Skeletal muscle cell (primary cell): ENCODE data around the gene DNAJC18.
"Not testable (repeated sequence)": the region's sequence is repeated elsewhere in the genome, so short reads cannot be mapped to it uniquely, and the experiment has no call there.

Experiments
- DNase-seq: peaks from one replicate; pipeline ENCODE4 v3.0.0-alpha.2; 2010; ENCODE audit warnings: low read depth
- H3K4me3 ChIP-seq: 2 replicates; pipeline ENCODE4 v1.5.1; 2011; ENCODE audit warnings: low read depth, mild to moderate bottlenecking, control low read depth, low read length, moderate library complexity

Gene DNAJC18

GRCh38 chr5:139410121-139410992 lies 29.0 kb downstream of the DNAJC18 start:
- no peak for DNase-seq
- H3K4me3 ChIP-seq = no peak overlapping the region

- H3K4me3 ChIP-seq, DNase-seq: not testable (repeated sequence)
Observed at GRCh38 chr5:139409116-139409515, 30.2 kb downstream of the DNAJC18 start.

- H3K4me3 ChIP-seq = no peak overlapping the region
- DNase-seq = no peak
Observed at GRCh38 chr5:139408191-139408590, 31.1 kb downstream of the DNAJC18 start.

GRCh38 chr5:139407517-139407916 lies 31.8 kb downstream of the DNAJC18 start:
- no peak for DNase-seq
- H3K4me3 ChIP-seq = no peak overlapping the region

- DNase-seq = no peak
Observed at GRCh38 chr5:139406963-139407362, 32.4 kb downstream of the DNAJC18 start.

GRCh38 chr5:139404484-139404840 lies 34.9 kb downstream of the DNAJC18 start:
- H3K4me3 ChIP-seq = peak overlapping the region; percentile 53
- no peak for DNase-seq

More at GRCh38 chr5:139406963-139407362, 32.4 kb downstream of the DNAJC18 start:
- no peak overlapping the region for H3K4me3 ChIP-seq

- DNase-seq = peak; percentile 92
- peak within 1 kb of the TSS; percentile 53 for H3K4me3 ChIP-seq
Observed at GRCh38 chr5:139403787-139404483, 35.4 kb downstream of the DNAJC18 start, which contains the start of gene SPATA24. Gene SPATA24 (minus strand): TSS chr5:139404089. CDS start chr5:139404060, 29 bp downstream.

- peak overlapping the region; percentile 53 for H3K4me3 ChIP-seq
- DNase-seq = no peak
Observed at GRCh38 chr5:139403418-139403786, 35.9 kb downstream of the DNAJC18 start.

GRCh38 chr5:139402561-139403158 lies 36.7 kb downstream of the DNAJC18 start:
- H3K4me3 ChIP-seq = no peak overlapping the region
- DNase-seq = no peak

- H3K4me3 ChIP-seq = no peak overlapping the region
- no peak for DNase-seq
Observed at GRCh38 chr5:139401546-139401945, 37.8 kb downstream of the DNAJC18 start.

GRCh38 chr5:139399501-139400121 lies 39.7 kb downstream of the DNAJC18 start:
- no peak overlapping the region for H3K4me3 ChIP-seq
- DNase-seq = no peak

GRCh38 chr5:139397921-139398320 lies 41.4 kb downstream of the DNAJC18 start:
- DNase-seq = no peak
- H3K4me3 ChIP-seq = no peak overlapping the region

GRCh38 chr5:139396691-139397090 lies 42.6 kb downstream of the DNAJC18 start:
- no peak for DNase-seq
- H3K4me3 ChIP-seq = no peak overlapping the region

GRCh38 chr5:139395844-139396640 lies 43.3 kb downstream of the DNAJC18 start:
- no peak for DNase-seq
- no peak overlapping the region for H3K4me3 ChIP-seq

GRCh38 chr5:139394654-139395566 lies 44.4 kb downstream of the DNAJC18 start, which contains the start of gene PROB1:
Gene PROB1 (minus strand): TSS chr5:139395104. CDS start chr5:139395081, 23 bp downstream.
- peak within 1 kb of the TSS; percentile 38 for H3K4me3 ChIP-seq
- DNase-seq = no peak

- DNase-seq = no peak
- H3K4me3 ChIP-seq = peak overlapping the region; percentile 38
Observed at GRCh38 chr5:139394123-139394653, 45.1 kb downstream of the DNAJC18 start.

GRCh38 chr5:139393497-139394122 lies 45.7 kb downstream of the DNAJC18 start:
- DNase-seq = no peak
- H3K4me3 ChIP-seq = peak overlapping the region; percentile 38
